ENCODE measurements around the gene USP22.

DNA sequence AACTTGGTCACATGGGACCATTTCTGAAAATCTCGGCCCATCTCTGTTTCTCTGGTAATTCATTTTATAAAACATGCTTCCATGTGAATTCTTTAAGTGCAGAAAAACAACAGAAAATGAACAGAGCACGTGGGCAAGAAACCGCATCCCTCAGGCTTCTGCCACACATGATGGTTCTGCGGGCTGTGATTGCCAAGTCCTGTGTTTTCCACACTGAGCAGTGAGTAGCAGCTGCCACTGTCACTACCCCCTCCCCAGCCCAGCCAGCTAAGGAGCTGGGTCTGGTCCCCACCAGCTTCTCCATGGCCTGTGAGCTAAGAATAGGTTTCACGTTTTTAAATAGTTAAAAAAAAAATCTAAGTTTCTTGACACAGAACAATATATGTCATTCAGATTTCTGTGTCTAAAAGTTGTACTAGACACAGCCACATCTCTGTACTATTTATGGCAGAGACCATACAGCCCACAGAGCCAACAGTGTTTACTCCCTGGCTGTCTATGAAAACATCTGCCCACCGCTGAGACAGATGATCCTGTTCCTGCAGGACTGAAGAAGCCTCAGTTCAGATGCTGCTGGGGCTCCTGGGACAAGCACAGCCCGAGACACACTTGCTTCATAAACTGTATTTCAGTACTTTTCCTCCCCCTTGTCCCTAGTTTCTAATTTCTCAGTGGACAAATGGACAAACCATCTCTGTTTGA is 41.5 kb downstream of the USP22 start:
- TF ChIP-seq POLR2A (IDR thresholded peaks at IDR 0.05) = no peak
- TF ChIP-seq, protein P1, sequence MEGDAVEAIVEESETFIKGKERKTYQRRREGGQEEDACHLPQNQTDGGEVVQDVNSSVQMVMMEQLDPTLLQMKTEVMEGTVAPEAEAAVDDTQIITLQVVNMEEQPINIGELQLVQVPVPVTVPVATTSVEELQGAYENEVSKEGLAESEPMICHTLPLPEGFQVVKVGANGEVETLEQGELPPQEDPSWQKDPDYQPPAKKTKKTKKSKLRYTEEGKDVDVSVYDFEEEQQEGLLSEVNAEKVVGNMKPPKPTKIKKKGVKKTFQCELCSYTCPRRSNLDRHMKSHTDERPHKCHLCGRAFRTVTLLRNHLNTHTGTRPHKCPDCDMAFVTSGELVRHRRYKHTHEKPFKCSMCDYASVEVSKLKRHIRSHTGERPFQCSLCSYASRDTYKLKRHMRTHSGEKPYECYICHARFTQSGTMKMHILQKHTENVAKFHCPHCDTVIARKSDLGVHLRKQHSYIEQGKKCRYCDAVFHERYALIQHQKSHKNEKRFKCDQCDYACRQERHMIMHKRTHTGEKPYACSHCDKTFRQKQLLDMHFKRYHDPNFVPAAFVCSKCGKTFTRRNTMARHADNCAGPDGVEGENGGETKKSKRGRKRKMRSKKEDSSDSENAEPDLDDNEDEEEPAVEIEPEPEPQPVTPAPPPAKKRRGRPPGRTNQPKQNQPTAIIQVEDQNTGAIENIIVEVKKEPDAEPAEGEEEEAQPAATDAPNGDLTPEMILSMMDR (IDR thresholded peaks at IDR 0.05) = no peak

All from thyroid gland (tissue), 4 donors.